ENCODE measurements around the gene TAX1BP3. TPM values are rescaled to one million over a fixed set of nuclear protein-coding genes. Genes with fewer than 3 reads are reported as not detected.

The TAX1BP3 gene
- total and polyA plus RNA-seq, 2 of the 4 experiments (the other 2 are of a cell fraction) = 146 to 176 TPM

- Histone ChIP-seq H2AFZ (replicated peaks; ENCODE audit: low read length, poor library complexity) (no peak overlapping the region), H4K5ac (ENCODE audit: low read depth, low read length) (no peak overlapping the region), H3K56ac (ENCODE audit: extremely low read depth, insufficient read depth, low read length) (no peak overlapping the region), H3K9ac (ENCODE audit: low read depth, low read length) (no peak overlapping the region), H3K36me3 (ENCODE audit: control insufficient read depth, insufficient read depth, low read length) (peaks cover 48% of the 10 kb centered on the region), H3K23ac (ENCODE audit: low read depth, low read length) (no peak overlapping the region), H4K8ac (ENCODE audit: low read depth in 2 of 2, low read length in 2 of 2) (no peak overlapping the region), H2BK120ac (ENCODE audit: low read depth, low read length) (no peak overlapping the region), H3K27ac (ENCODE audit: insufficient read depth, low read length) (no peak overlapping the region), H3K27me3 (ENCODE audit: control insufficient read depth, insufficient read depth, low read length) (no peaks in the 10 kb centered on the region), H3K9me3 (ENCODE audit: control insufficient read depth, insufficient read depth, low read length) (no peaks in the 10 kb centered on the region), H2BK5ac (ENCODE audit: low read depth, low read length, poor library complexity, severe bottlenecking) (no peak overlapping the region), H3K18ac (ENCODE audit: low read depth, low read length) (no peak overlapping the region), H2AK5ac (ENCODE audit: low read depth, low read length) (no peak overlapping the region), H3K9me1 (ENCODE audit: insufficient read depth, low read length) (no peaks in the 10 kb centered on the region), H3K4me1 (ENCODE audit: control insufficient read depth, insufficient read depth, low read length) (no peaks in the 10 kb centered on the region), H3K14ac (replicated peaks; ENCODE audit: low read depth, low read length) (no peak overlapping the region), H4K91ac (ENCODE audit: insufficient read depth, low read depth, low read length) (no peak overlapping the region), H3K4me2 (ENCODE audit: low read depth, low read length) (no peak overlapping the region), H3K79me1 (ENCODE audit: low read depth in 1 of 2, low read length in 2 of 2) (no peaks in the 10 kb centered on the region), H4K20me1 (ENCODE audit: insufficient read depth, low read length) (no peaks in the 10 kb centered on the region), H2BK15ac (ENCODE audit: low read depth, low read length) (no peak overlapping the region), H2AK9ac (replicated peaks; ENCODE audit: low read depth, low read length, poor library complexity) (no peak overlapping the region), H3K4ac (ENCODE audit: low read depth, low read length) (no peak overlapping the region), H2BK20ac (ENCODE audit: low read depth, low read length) (no peak overlapping the region), H3K4me3 (ENCODE audit: insufficient read depth, low read depth, low read length) (no peak overlapping the region)
- dilution Hi-C loops (cut with HindIII; ENCODE audit: low sequenced_read_pairs, unreplicated experiment) = no loop called here
- in situ Hi-C loops (cut with MboI; ENCODE audit: low sequenced_read_pairs) = no loop called here
- CTCF ChIA-PET = no interaction called here
- TF ChIP-seq MAZ (IDR thresholded peaks at IDR 0.05; ENCODE audit: borderline replicate concordance, low read depth, low read length) = no peak
- no peak for TF ChIP-seq CEBPB (IDR thresholded peaks at IDR 0.05; ENCODE audit: low read depth, low read length)
- TF ChIP-seq RFX5 (IDR thresholded peaks at IDR 0.05; ENCODE audit: low read depth, low read length) = no peak
- TF ChIP-seq RCOR1 (IDR thresholded peaks at IDR 0.05; ENCODE audit: insufficient replicate concordance, low read length) = no peak
- no peak for TF ChIP-seq SMC3 (IDR thresholded peaks at IDR 0.05; ENCODE audit: low read depth, low read length)
- TF ChIP-seq, protein P1, sequence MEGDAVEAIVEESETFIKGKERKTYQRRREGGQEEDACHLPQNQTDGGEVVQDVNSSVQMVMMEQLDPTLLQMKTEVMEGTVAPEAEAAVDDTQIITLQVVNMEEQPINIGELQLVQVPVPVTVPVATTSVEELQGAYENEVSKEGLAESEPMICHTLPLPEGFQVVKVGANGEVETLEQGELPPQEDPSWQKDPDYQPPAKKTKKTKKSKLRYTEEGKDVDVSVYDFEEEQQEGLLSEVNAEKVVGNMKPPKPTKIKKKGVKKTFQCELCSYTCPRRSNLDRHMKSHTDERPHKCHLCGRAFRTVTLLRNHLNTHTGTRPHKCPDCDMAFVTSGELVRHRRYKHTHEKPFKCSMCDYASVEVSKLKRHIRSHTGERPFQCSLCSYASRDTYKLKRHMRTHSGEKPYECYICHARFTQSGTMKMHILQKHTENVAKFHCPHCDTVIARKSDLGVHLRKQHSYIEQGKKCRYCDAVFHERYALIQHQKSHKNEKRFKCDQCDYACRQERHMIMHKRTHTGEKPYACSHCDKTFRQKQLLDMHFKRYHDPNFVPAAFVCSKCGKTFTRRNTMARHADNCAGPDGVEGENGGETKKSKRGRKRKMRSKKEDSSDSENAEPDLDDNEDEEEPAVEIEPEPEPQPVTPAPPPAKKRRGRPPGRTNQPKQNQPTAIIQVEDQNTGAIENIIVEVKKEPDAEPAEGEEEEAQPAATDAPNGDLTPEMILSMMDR (conservative IDR thresholded peaks at IDR 0.05; ENCODE audit: low read depth, low read length) = no peak
- no peak for TF ChIP-seq NFE2L2 (IDR thresholded peaks at IDR 0.05; ENCODE audit: low read depth, low read length)
- TF ChIP-seq CHD1 (IDR thresholded peaks at IDR 0.05; ENCODE audit: low read depth, low read length) = no peak
- TF ChIP-seq FOS (IDR thresholded peaks at IDR 0.05; ENCODE audit: low read depth, low read length) = no peak
- no peak for TF ChIP-seq POLR2A (IDR thresholded peaks at IDR 0.05; ENCODE audit: low read depth, low read length)
- no TSS peak for BruUV-seq (replicated peaks)
- WGBS, 2 experiments (ENCODE audit: extremely low coverage in 2 of 2, insufficient read length in 1 of 2) = 94% methylated on average over 5 of the region's 8 CpGs; no CpG with 5 or more reads in 1 of the 2 experiments
- POLR2A ChIA-PET (ENCODE audit: unreplicated experiment) = no interaction called here
- intact Hi-C loops (cut with micrococcal nuclease) = no loop called here
- ATAC-seq (ENCODE audit: low read depth) = no peak
- no peak for DNase-seq
These were observed 47.1 kb downstream of the TAX1BP3 start for GRCh38 chr17:3621146-3621720.

All from IMR-90 (cell line).